Renal cortical epithelial cell (primary cell): ENCODE data around the gene WDR18. TPM values are rescaled to one million over a fixed set of nuclear protein-coding genes. Genes with fewer than 3 reads are reported as not detected.

ENCODE experiments used
- DNase-seq: peaks from one replicate; pipeline ENCODE4 v3.0.0-alpha.2; 2011; ENCODE audit warnings: low read depth
- total RNA-seq: library from RNA; depleted of rRNA; stranded (reverse); fragments of >200 nt; gene quantifications from 2 replicates; pipeline ENCODE4 v1.2.3, GENCODE V29; 2014

Gene WDR18
- total RNA-seq, 1 donor from 2014 or later = 31.1 TPM

- no peak for DNase-seq
Measured at GRCh38 chr19:991932-992669, 8.0 kb downstream of the WDR18 start.

GRCh38 chr19:992670-993055 lies 8.5 kb downstream of the WDR18 start:
- no peak for DNase-seq

- DNase-seq = no peak
Measured at GRCh38 chr19:993361-993830, 9.3 kb downstream of the WDR18 start.

GRCh38 chr19:993831-994393 lies 9.8 kb downstream of the WDR18 start:
- no peak for DNase-seq

- no peak for DNase-seq
Measured at GRCh38 chr19:994516-994915, 10.4 kb downstream of the WDR18 start.

GRCh38 chr19:995051-995827 lies 11.1 kb downstream of the WDR18 start:
- peak; percentile 78 for DNase-seq

GRCh38 chr19:996051-996838 lies 12.1 kb downstream of the WDR18 start:
- DNase-seq = no peak

- no peak for DNase-seq
Measured at GRCh38 chr19:998064-998463, 13.9 kb downstream of the WDR18 start.

- no peak for DNase-seq
Measured at GRCh38 chr19:999379-999719, 15.2 kb downstream of the WDR18 start.

- no peak for DNase-seq
Measured at GRCh38 chr19:1000095-1000494, 15.9 kb downstream of the WDR18 start, which contains the start of gene GRIN3B. TSS of gene GRIN3B (plus strand) at chr19:1000419. CDS start at chr19:1000438, 19 bp downstream.

- DNase-seq = no peak
Measured at GRCh38 chr19:1000591-1001537, 16.7 kb downstream of the WDR18 start.

GRCh38 chr19:1001538-1002166 lies 17.5 kb downstream of the WDR18 start:
- DNase-seq = no peak

- no peak for DNase-seq
Measured at GRCh38 chr19:1002600-1002999, 18.5 kb downstream of the WDR18 start.

GRCh38 chr19:1003283-1003682 lies 19.1 kb downstream of the WDR18 start:
- DNase-seq = no peak

- no peak for DNase-seq
Measured at GRCh38 chr19:1004204-1004802, 20.2 kb downstream of the WDR18 start.

- no peak for DNase-seq
Measured at GRCh38 chr19:1004803-1005664, 20.9 kb downstream of the WDR18 start.

- no peak for DNase-seq
Measured at GRCh38 chr19:1006711-1007398, 22.7 kb downstream of the WDR18 start.
